Measurements from ENCODE around the gene TPRA1. TPM values are rescaled to one million over a fixed set of nuclear protein-coding genes. Genes with fewer than 3 reads are reported as not detected.
A peak's percentile ranks its signal among the peaks of the same experiment; 100 is the strongest.

Gene TPRA1
- total RNA-seq, 4 donors from 2014 or later, result 50.3 to 75.3 (median 67.5) TPM

GRCh38 chr3:127550468-127551157, 39.9 kb downstream of the TPRA1 start:
- WGBS, 2 donors, result 60 to 62% methylated on average over 8 to 9 of the region's 9 CpGs

DNA sequence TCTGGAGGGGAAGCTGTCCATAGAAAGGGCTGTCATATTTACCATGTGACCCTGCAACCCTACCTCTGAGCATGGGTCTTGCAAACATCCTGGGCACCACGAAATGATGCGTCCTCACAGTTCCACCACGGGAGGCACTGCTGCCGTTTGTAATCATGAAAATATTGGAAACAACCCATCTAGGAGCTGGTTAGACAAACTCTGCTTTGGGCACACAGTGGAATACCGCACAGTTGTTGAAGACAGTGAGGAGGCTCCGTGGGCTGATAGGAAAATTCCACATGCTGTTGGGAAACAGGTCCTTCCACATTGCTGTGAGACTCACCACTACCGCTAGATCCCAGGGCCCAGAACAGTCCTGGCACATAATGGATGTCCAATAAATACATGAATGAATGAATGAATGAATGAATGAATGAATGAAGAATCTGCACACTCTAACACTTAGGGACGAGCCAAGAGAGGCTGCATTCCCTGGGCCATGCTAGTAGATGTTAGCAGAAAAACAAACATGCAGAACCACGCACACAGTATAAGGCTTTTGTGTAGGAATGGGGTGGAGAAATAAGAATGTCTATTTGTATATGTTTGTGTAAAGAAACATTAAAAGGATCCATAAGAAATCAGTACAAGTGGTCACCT, 40.6 kb downstream of the TPRA1 start:
- TF ChIP-seq EP300 (IDR thresholded peaks at IDR 0.05) (no peak), POLR2A (IDR thresholded peaks at IDR 0.05) (no peak), CTCF (IDR thresholded peaks at IDR 0.05) (no peak)
- H3K27ac ChIP-seq, result no peak overlapping the region
- H3K4me3 ChIP-seq, result no peak overlapping the region
- peaks cover 0 to 24% (median 4%) of the 10 kb centered on the region in 4 donors for H3K4me1 ChIP-seq
- no peaks in the 10 kb centered on the region for H3K36me3 ChIP-seq
- no peaks in the 10 kb centered on the region for H3K27me3 ChIP-seq
- H3K9me3 ChIP-seq, result no peaks in the 10 kb centered on the region
- no peak for DNase-seq (ENCODE audit: low spot score in 2 of 2)
- 74 to 76% methylated on average over 9 of the region's 9 CpGs for WGBS, 2 donors

More at GRCh38 chr3:127550468-127551157, 39.9 kb downstream of the TPRA1 start:
- no peaks in the 10 kb centered on the region for H3K36me3 ChIP-seq
- no peaks in the 10 kb centered on the region for H3K27me3 ChIP-seq
- H3K4me1 ChIP-seq, result peaks cover 0 to 24% (median 4%) of the 10 kb centered on the region in 4 donors
- H3K27ac ChIP-seq, result no peak overlapping the region
- no peak for TF ChIP-seq CTCF (IDR thresholded peaks at IDR 0.05)
- TF ChIP-seq POLR2A (IDR thresholded peaks at IDR 0.05), result no peak
- TF ChIP-seq EP300 (IDR thresholded peaks at IDR 0.05), result no peak
- no peak for DNase-seq (ENCODE audit: low spot score in 2 of 2)
- no peak overlapping the region for H3K4me3 ChIP-seq
- H3K9me3 ChIP-seq, result no peaks in the 10 kb centered on the region

- WGBS, 2 donors, result 8 to 11% methylated on average over 15 to 27 of the region's 42 CpGs
- TF ChIP-seq POLR2A (IDR thresholded peaks at IDR 0.05) (no peak), CTCF (IDR thresholded peaks at IDR 0.05) (peak; percentile 80 to 95 (median 91)), EP300 (IDR thresholded peaks at IDR 0.05) (peak in 1 of 2 donors; percentile 14)
- no peaks in the 10 kb centered on the region for H3K36me3 ChIP-seq
- H3K4me3 ChIP-seq, result peak overlapping the region; percentile 43 to 70 (median 55)
- peak overlapping the region; percentile 64 to 81 (median 72) for H3K27ac ChIP-seq
- DNase-seq (ENCODE audit: low spot score in 2 of 2), result peak; percentile 57 to 76
- no peaks in the 10 kb centered on the region for H3K27me3 ChIP-seq
- H3K4me1 ChIP-seq, result peaks cover 0 to 18% (median 4%) of the 10 kb centered on the region in 4 donors
- H3K9me3 ChIP-seq, result no peaks in the 10 kb centered on the region
These were observed 42.5 kb downstream of the TPRA1 start for GRCh38 chr3:127547761-127548605.

DNA sequence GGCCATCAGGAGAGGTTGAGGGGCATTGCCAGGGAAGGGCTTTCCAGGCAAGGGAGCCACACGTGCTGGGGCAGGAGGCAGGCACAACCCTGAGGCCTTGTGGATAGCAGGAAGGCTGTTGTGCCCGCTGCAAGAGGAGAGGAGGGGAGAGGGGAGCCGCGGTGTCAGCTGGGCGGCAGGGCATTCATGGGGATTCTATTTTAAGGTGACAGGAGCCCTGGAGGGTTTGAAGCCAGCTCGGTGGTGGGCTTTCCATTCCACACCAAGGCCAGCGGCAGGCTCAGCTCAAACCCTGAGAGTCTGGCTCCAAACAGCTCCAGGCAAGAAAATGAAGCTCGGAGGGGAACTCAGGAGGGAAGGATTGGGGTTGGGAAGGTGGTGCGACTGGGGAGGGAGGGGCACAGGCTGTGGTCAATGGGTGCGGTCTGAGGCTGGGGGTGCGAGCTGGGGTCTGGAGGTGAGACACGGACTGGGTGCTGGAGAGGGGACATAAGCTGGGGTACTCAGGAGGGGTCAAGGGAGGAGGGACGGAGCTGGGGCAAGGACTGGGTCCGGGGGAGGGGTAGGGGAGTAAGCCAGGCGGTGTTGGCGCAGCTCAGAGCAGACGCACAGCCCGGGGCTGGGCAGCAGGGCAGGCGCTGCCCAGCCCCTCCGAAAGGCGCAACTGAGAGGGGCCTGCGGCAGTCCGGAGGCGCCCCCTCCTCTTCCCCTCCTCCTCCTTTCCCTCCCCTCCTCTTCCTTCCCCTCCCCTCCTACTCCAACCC, 43.4 kb downstream of the TPRA1 start:
- Histone ChIP-seq H3K36me3 (no peaks in the 10 kb centered on the region), H3K27ac (peak overlapping the region; percentile 64 to 81 (median 72)), H3K9me3 (no peaks in the 10 kb centered on the region), H3K4me3 (peak overlapping the region; percentile 43 to 70 (median 55)), H3K4me1 (peaks cover 0 to 18% (median 4%) of the 10 kb centered on the region in 4 donors), H3K27me3 (no peaks in the 10 kb centered on the region)
- 18 to 20% methylated on average over 24 of the region's 24 CpGs for WGBS, 2 donors
- no peak for DNase-seq (ENCODE audit: low spot score in 2 of 2)
- TF ChIP-seq EP300 (IDR thresholded peaks at IDR 0.05), result no peak
- TF ChIP-seq CTCF (IDR thresholded peaks at IDR 0.05), result no peak
- no peak for TF ChIP-seq POLR2A (IDR thresholded peaks at IDR 0.05)
